ENCODE results near the gene PIK3R4.

The PIK3R4 gene

DNA sequence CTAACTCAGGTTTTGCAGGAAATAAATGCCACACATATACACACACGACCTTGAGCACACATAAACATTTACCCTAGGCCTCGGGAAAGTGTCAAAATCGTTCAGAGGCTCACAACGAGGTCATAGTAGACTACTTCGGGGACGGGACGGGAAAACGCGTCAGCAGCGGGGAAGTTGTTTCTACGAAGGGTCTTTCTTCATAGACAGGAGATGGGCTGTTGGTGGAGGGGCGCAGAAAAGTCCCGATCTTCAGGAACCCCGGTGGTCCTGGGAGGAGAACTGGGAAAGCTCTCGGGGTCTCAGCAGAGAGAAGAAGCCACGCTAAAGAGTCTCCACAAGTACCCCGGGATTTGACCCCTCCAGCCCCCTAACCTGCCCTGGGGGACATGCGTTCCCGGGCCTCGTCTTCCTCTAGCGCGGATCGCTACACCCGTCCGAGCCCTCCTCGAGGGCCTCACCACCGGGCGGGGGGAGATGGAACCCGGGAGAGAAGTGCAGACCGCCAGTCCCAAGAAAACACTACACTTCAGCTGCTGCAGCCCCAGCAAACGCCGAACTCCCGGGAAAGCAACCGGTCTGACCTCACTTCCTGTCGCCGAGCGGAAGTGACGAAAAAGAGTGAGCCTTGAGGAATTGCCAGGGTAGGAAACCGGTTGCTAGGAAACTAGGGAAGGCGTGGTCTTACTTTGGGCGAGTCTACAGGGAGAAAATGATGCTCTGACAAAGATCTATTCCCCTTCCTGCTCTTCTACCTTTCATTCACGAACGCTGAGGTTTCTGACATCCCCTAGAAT is at the start of gene PIK3R4:
TSS of gene PIK3R4 (minus strand) at position 584 of the 794 bp plus-strand sequence. CDS start 1,611 bp downstream, outside the sequence.
- DNase-seq (ENCODE audit: low read depth) = peak; percentile 97

DNA sequence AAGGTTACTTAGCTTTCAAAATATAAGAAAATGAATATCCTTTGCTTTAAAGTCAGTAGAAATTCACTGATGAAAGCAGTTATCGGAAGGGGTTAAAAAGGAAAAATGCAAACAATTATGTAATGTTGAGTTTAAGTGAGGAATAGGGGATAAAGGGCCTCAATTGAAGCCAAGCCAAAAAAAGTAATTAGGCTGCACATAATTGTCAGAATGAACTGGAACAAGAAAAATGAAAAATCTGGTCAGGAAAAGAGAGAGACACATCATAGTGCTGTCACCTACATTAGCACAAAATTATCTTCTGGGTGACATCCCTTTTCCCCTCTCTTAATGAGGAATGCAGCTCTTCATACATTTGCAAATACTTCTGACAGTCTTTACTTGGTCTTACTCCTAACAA is 48.8 kb upstream of the PIK3R4 start:
- no peak for DNase-seq (ENCODE audit: low read depth)

DNA sequence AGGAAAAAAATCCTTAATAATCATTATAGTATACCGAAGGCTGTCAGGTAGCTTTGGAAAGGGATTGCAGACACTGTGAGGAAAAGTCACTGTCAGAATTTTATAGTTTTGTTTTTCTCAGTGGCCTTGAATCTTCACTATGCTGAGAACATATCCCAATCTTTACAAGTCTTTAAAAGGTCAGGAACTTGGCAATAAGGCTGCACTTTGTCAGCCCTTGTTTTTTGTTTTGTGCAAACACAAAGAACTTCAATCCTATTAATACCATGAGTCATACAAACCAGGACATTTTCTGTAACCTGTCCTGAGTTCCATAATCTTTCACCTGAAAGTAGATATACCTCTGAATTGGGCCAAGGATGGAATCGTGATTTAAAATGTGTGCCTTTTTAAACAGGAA is 45.6 kb upstream of the PIK3R4 start:
- DNase-seq (ENCODE audit: low read depth) = no peak

DNA sequence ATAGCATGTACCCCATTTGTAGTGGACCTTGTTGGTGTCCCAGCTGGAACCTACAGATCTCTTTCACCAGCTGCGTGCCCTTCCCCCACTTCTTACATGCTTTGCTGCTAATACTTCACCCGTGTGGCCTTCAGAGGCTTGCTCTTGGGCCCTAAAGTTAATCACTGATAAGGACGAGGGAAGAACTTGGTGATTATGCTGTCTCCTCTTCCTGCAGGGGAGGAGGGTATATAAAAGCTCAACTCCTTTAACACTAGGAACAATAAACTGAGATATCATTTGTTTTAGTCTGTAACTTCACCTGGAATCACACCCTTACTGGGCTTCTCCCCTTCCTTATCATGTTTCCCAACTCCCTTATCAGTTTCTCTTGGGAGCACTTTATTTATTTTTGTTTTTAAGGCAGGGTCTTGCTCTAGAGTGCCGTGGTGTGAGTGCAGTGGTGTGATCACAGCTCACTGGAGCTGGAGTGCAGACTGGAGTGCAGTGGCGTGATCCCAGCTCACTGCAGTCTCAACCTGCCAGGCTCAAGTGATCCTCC is 43.2 kb upstream of the PIK3R4 start:
- no peak for DNase-seq (ENCODE audit: low read depth)

DNA sequence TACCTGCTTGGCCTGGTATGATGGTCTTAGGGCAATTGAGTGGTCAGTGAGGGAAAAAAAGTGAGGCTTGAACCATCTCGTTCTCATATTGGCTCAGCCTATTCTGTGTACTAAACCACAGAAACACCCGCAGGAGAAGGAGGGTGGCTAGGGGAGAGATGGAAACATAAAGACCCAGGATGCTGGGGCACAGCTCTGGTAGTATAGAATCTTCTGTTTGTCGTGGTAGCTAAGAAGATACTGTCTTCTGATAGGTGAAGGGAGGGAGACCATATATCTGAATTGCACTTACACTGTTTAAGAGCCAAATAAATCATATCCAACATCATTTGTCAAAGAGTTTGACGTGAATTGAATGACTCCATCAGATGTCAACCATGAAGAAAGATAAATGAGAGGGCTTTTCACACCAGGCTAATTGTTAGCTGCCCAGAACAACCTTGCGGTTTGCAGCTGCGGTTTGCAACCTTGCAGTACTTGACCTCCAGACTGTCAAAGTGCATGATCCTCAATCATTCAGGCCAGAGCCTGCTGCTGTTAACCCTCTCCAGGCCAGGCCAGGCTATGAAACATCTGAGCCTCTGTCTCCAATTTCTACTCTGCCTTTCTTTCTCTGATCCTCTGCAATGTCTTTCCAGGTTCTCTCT is 40.9 kb upstream of the PIK3R4 start:
- no peak for DNase-seq (ENCODE audit: low read depth)

DNA sequence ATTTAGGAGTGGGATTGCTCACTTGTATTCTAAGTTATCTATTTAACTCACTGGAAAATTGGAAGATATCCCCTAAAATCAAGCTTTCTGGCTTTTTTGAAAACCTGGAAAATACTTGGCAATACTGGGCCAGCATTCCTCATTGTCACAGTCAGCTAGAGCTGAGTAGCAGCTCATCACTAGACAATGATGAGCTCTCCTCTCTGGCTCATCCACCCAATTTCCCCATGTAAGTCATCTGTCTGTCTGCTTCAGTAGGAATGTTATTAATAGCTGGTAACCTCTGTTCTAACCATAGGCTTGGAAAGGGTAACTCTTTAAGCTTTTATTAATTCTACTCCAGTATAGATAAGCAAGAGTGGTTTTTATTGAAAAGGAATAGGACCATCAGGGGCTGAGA is 39.7 kb upstream of the PIK3R4 start:
- no peak for DNase-seq (ENCODE audit: low read depth)

DNA sequence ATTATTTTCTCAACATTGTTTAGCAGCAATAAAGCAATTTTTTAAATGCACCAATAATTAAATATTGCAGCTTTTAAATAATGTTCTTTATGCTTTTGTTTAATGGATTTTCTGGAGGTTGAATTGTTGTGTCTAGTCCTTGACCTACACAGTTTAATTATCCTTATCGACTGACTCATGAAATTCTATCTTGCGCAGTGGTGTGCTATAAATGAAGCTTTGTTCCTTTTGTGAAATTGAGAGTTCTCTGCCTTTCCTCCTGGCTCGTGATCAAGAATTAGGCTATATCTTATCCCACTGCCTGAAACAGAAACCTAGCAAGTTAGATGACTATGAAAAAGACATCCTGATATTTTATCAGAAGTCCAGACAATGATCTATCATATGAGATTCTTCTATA is 37.0 kb upstream of the PIK3R4 start:
- DNase-seq (ENCODE audit: low read depth) = no peak

DNA sequence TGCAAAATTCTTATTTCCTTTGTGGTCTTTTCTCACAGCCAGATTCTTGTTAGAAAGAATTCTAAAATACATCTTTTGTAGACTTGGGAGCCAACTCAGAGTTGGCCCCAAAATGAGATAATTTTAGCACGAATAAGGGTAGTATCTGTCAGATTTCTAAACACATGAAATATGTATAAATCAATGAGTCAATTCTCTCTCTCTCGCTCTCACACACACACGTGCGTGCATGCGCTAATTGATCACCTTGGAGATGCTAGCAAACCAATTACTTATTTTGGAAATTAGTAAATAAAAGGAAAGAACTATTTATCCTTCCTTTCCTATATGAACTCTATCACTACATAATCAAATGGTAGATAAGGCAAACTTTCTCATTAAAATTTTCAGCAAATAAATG is 32.9 kb upstream of the PIK3R4 start:
- no peak for DNase-seq (ENCODE audit: low read depth)

DNA sequence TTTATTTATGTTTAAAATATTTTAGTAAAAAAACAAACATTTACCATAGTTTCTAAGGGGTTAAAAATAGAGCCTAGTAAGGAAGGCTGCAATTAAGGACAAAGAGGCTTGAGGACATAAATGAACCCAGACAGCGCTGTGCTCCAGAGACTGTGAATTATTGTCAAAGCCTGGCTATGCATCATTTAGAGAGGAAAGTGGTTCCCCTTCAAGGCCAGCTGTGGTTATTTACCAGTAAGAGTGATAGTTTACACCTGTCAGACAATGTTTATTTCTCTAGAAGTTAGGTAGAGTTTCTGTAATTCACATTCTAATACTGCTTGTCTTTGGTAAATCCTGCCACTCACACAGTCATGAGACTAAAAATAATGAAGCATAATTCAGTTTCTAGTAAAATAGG is 32.4 kb upstream of the PIK3R4 start:
- no peak for DNase-seq (ENCODE audit: low read depth)

DNA sequence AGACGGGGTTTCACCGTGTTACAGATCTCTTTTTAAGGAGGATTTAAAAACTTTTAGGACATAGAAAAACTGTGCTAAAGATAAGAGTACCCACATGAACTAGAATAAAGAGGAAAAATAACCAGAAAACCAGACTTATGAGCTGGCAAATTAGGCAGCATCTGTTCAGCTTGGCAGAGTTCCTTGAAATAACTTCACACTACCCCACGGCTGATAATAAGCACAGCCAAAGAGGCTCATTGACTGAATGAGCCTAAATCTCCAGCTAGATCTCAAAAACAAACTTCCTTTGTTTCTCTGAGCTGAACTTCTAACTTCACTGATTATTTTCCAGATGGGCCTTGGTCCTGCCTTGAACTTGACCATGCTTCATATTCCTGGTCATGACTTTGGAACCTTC is 26.7 kb upstream of the PIK3R4 start:
- no peak for DNase-seq (ENCODE audit: low read depth)

DNA sequence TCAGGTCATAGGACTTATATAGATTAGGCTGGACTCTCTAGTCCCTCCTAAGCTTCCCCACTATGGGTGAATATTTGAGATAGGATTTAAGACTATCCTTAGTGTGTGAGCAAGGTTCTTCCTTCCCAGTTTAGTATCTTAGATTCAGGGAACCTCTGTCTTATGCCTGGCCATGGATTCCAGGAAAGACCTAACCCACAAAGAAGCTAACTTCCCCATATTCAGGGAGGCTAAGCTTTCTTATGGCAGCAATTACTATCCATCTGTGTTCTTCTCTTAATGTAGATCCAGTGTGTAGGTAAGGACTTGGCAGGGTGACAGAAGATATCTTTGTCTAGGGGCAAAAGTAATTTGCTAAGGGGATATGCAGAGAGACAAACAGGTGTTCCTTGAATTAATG is 25.5 kb upstream of the PIK3R4 start:
- no peak for DNase-seq (ENCODE audit: low read depth)

DNA sequence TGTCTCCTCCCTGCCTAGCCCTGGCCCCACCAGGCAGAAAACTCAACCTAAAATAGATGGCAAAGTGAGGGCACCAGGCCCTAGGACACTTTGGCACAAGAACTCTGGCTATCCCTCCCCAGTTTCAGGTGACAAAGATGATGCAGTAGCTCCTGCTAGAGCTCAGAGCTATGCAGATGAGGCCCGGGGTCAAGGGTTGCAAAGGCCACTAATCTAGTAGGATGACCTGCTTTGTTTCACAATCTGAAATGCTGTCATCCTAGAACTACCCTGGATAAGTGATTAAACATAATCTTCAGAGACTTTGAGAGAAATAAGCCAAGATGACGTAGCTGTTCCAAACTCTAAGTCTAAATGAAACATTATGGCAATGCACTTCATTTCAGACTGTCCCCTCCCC is 24.0 kb upstream of the PIK3R4 start:
- DNase-seq (ENCODE audit: low read depth) = no peak

DNA sequence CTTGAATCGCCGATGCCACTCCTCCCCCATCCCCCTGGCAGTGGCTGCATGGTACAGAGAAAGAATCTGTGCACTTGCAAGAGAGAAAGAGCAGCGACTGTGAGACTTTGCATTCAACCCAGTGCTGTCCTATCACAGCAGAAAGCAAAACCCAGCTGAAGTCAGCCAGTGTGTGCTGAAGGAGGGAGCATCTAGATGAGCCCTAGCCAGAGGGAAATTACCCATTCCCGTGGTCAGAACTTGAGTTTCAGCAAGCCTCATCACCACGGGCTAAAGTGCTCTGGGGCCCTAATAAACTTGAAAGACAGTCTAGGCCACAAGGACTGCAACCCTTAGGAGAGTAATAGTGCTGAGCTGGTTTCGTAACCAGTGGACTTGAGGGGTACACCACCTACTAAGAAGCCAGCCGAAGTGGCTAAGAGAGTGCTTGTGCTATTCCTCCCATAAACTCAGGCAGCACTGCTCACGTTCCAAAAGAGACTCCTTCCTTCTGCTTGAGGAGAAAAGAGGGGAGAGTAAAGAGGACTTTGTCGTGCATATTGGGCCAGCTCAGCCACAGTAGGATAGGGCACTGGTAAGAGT is 15.2 kb upstream of the PIK3R4 start:
- no peak for DNase-seq (ENCODE audit: low read depth)

DNA sequence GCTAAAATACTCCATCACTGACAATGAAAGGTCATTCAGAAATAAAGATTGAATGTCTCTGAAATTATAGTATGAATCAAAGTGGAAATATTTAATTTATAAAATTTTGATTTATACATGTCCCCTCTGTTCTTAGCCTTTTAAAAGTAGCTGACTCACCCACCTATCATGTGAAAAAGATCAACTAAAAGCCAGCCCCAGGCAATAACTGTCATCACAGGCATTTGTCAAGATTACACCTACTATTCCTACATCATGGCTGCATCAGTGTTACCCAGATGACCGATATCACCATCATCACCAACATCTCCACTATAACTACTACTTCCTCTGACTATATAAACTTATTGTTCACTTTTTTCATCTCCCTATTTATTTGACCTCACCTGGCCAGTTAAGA is 14.3 kb upstream of the PIK3R4 start:
- DNase-seq (ENCODE audit: low read depth) = no peak

DNA sequence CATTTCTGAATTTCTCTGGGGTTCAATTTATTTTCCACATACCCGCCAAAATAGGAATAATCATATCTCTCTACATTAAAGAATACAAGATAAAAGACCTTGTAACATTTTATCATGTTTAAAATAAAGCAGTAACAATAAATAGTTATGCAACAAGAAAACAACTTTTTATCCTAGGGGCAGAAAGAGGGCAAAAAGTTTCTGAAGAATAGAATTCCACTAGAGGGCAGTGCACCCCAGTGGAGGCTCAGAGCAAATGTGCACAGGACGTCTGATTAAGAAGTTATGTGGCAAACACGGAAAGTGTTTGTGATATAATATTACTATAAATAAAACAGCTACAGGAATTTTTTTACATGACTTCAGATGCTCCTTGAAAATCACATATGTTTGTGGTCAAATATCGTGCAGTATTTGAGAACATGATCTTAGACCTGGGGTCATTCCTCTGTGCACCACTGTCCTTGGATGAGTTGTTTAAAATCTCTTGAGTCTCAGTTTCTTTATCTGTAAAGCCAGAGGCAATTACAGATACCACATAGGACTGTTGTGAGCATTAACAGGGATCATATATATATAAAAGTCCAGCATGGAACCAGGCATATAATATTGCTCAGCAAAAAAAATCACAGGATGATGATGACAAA is 13.2 kb upstream of the PIK3R4 start:
- peak; percentile 45 for DNase-seq (ENCODE audit: low read depth)

DNA sequence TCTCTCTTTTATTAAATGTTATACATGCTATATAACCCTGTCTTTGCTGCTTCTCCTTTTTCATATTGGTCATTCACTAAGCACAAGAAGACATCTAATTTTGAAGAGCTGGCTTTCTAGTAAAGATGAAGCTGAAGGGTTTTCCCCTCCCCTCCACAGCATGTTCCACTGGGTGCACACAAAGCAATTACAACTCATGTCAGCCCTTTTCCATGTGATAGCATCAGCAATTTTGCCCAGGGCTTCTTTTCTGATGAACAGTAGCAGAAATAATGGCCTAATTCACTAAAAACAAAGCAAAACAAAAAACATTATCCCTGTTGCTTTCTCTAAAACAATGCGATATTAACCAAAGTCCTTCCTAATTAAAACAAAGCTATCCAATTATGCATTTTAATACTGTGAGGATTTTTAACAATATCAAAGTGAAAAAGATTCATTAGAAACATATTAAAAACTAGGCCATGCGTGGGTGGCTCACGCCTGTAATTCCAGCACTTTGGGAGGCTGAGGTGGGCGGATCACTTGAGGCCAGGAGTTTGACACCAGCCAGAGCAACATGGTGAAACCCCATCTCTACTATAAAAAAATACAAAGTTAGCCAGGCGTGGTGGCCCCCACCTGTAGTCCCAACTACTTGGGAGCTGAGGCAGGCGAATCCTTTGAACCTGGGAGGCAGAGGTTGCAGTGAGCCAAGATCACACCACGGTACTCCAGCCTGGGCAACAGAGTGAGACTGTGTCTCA is 12.2 kb upstream of the PIK3R4 start:
- no peak for DNase-seq (ENCODE audit: low read depth)

DNA sequence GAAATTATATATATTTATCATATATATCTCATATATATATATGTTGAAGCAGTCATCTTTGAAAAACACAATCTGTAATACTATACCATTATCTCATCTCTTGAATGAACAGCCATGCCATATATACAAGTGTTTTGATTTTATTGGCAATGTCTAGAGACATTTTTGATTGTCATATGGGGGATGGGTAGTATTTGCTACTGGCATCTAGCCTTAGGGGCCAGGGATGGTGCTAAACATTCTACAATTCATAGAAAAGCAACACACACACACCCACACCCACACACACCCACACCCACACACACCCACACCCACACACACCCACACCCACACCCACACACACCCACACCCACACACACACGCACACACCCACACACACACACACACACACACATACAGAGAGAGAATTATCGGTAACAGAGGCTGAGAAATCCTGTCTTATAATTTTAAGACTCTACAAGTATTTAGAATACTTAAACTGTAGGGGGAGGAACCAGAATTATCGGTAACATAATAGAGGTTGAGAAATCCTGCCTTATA is 11.1 kb upstream of the PIK3R4 start:
- no peak for DNase-seq (ENCODE audit: low read depth)

DNA sequence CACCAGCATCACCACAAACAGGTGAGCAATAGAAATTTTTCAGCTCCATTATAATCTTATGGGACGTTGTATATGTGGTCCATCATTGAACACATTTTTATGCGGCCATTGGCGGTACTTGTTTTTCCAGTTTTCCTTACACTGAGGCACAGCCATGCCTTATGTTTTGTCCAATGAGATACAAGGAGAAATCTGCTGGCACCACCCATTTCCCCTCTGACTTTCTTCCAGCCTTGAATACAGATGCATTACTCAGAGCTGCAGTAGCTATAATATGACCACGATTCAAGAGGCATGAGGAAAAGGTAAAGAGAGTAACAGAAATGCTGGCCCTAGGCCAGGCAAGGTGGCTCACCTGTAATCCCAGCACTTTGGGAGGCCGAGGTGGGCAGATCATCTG is 9.0 kb upstream of the PIK3R4 start:
- DNase-seq (ENCODE audit: low read depth) = no peak

DNA sequence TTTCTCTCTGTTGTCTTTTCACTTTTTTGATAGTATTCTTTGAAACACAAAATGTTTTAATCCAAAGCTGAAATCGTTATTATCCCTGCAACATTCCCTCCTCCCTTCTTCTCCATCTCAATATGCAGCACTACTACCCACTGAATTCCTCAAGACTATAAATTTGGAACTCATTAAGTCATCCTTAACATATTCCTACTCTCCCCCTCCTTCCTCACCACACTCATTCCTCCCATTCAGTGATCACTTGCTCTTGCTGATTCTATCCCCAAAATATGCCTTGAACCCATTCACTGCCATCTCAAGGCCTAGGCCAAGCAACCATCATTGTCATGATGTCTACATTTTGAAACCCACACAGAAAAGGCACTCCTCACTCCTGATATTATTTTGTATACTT is 2.4 kb upstream of the PIK3R4 start:
- DNase-seq (ENCODE audit: low read depth) = no peak

DNA sequence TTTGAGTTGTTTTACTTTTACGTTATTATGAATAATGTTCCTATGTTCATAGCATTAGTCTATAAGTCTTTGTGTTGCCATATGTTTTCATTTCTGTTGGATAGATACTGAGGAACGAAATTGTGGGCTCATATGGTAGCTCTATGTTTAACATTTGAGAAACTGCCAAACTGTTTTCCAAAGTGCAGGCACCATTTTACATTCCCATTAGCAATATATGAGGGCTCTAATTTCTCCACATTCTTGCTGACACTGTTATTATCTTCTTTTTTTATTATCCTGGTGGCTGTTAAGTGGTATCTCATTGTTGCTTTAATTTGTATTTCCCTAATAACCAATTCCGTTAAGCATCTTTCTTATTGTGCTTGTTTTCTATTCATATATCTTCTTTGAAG is 1.8 kb upstream of the PIK3R4 start:
- DNase-seq (ENCODE audit: low read depth) = no peak

DNA sequence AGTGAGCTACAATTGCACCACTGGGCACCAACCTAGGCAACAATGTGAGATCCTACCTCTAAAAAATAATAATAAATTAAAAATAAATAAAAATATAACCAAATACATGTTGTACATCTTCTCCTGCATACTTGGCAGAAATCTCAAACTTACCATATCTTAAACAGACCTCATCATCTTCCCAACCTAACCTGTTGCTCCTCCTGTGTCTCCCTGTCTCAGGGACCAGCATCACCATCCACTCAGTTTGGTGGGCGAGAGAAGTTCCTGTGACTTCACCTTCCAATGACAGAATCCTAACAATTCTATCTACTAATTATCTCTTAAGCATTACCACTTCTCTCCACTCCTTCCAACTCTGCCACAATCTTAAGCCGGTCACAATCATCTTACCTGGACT is 3.3 kb downstream of the PIK3R4 start:
- DNase-seq (ENCODE audit: low read depth) = no peak
